GM12878 (cell line): ENCODE data around the gene TNNT3. TPM values are rescaled to one million over a fixed set of nuclear protein-coding genes. Genes with fewer than 3 reads are reported as not detected.

Experiments used
- ATAC-seq: fragments of 200-7000 bp; cut with Tn5 transposase; 3 replicates; pipeline ENCODE4 v1.9.1; 2020; ENCODE audit warnings: mild to moderate bottlenecking, moderate library complexity
- BruUV-seq: library from RNA; stranded (reverse); fragments of 400-500 nt; replicated peaks from 2 replicates; lab custom pipeline; 2021; lab: Mats Ljungman, UMichigan
- CTCF ChIA-PET: fragments of 300-600 bp; sonication (Branson Sonifier 250); formaldehyde crosslinking; extraction: SDS; loops from one replicate; lab custom pipeline; 2021; ENCODE audit warnings: inconsistent platforms; lab: Yijun Ruan, JAX
- POLR2A ChIA-PET: fragments of 350-600 bp; formaldehyde crosslinking; extraction: SDS; loops from one replicate; lab custom pipeline; 2021; ENCODE audit warnings: inconsistent platforms; lab: Charles Lee
- RAD21 ChIA-PET: fragments of 300-600 bp; sonication (Branson Sonifier 250); formaldehyde crosslinking; loops from one replicate; lab custom pipeline; 2023; ENCODE audit warnings: antibody characterized with exemption; ENCODE audit not compliant: unreplicated experiment; lab: Charles Lee
- SMC1A ChIA-PET: fragments of 300-600 bp; sonication (Branson Sonifier 250); formaldehyde crosslinking; loops from one replicate; lab custom pipeline; 2023; ENCODE audit not compliant: unreplicated experiment, uncharacterized antibody; lab: Charles Lee
- DNase-seq: peaks from one replicate; pipeline ENCODE4 v3.0.0-alpha.2; 2011; ENCODE audit warnings: low read depth, low spot score
- FAIRE-seq: peaks from 3 replicates; lab custom pipeline; 2011; peaks lifted over from hg19 to GRCh38; lab: Jason Lieb, UNC
- H2AFZ ChIP-seq: 2 replicates; pipeline ENCODE4 v1.6.0; 2011; ENCODE audit warnings: low read depth, low read length, control low read depth; ENCODE audit not compliant: control insufficient read depth
- H3K27ac ChIP-seq: 2 replicates; pipeline ENCODE4 v1.5.1; 2011; ENCODE audit warnings: control low read depth; ENCODE audit not compliant: control insufficient read depth, insufficient read depth
- H3K27me3 ChIP-seq, 2 experiments: replicated peaks in 1 of 2; 2 replicates each; pipeline versions ENCODE4 v1.6.0 to v1.6.1; 2011; ENCODE audit warnings: low read length in 1 of 2; ENCODE audit not compliant: control insufficient read depth in 2 of 2, insufficient read depth in 2 of 2
- H3K36me3 ChIP-seq, 2 experiments: 2 replicates each; pipeline ENCODE4 v1.5.1; 2011; ENCODE audit warnings: low read length in 1 of 2; ENCODE audit not compliant: control insufficient read depth in 2 of 2, insufficient read depth in 2 of 2
- H3K4me1 ChIP-seq: 2 replicates; pipeline ENCODE4 v1.6.1; 2011; ENCODE audit warnings: mild to moderate bottlenecking, low read length, moderate library complexity, mixed read lengths; ENCODE audit not compliant: control insufficient read depth, insufficient read depth
- H3K4me2 ChIP-seq: 2 replicates; pipeline ENCODE4 v1.6.0; 2011; ENCODE audit warnings: control low read depth; ENCODE audit not compliant: control insufficient read depth, insufficient read depth
- H3K4me3 ChIP-seq: fragments of 200-600 bp; sonication (generic); 2 replicates; pipeline ENCODE4 v1.5.1; 2016
- H3K79me2 ChIP-seq: 2 replicates; pipeline ENCODE4 v1.6.0; 2011; ENCODE audit warnings: low read length; ENCODE audit not compliant: control insufficient read depth, insufficient read depth
- H3K9ac ChIP-seq: 2 replicates; pipeline ENCODE4 v1.8.0; 2011; ENCODE audit warnings: low read length, control low read depth, mixed read lengths; ENCODE audit not compliant: control insufficient read depth, insufficient read depth
- H3K9me3 ChIP-seq: replicated peaks from 3 replicates; pipeline ENCODE4 v1.5.1; 2011; ENCODE audit warnings: mild to moderate bottlenecking, low read length; ENCODE audit not compliant: control insufficient read depth, insufficient read depth
- H4K20me1 ChIP-seq: 2 replicates; pipeline ENCODE4 v1.6.0; 2011; ENCODE audit not compliant: control insufficient read depth, insufficient read depth
- BHLHE40 ChIP-seq, 2 experiments: fragments of 450-650 bp in 1 of 2; IDR thresholded peaks; 2 replicates each; pipeline ENCODE4 v1.6.1; 2011 to 2017; ENCODE audit warnings: low read depth in 2 of 2, borderline replicate concordance in 1 of 2, improper control_type of control experiment in 1 of 2, low read length in 1 of 2, mild to moderate bottlenecking in 1 of 2
- CBX5 ChIP-seq: sonication (generic); IDR thresholded peaks from 2 replicates; pipeline ENCODE4 v1.6.1; 2016; ENCODE audit warnings: low read depth, moderate library complexity, mild to moderate bottlenecking, inconsistent platforms
- CHD4 ChIP-seq: fragments of 200-600 bp; sonication (generic); IDR thresholded peaks from 2 replicates; pipeline ENCODE4 v1.6.1; 2016; ENCODE audit warnings: mild to moderate bottlenecking
- MLLT1 ChIP-seq: fragments of 450-650 bp; IDR thresholded peaks from 2 replicates; pipeline ENCODE4 v1.6.1; 2016; ENCODE audit warnings: mild to moderate bottlenecking
- PKNOX1 ChIP-seq: fragments of 450-650 bp; IDR thresholded peaks from 2 replicates; pipeline ENCODE4 v1.6.1; 2016; ENCODE audit warnings: mild to moderate bottlenecking
- PML ChIP-seq: IDR thresholded peaks from 2 replicates; pipeline ENCODE4 v1.6.1; 2012; ENCODE audit warnings: low read length, inconsistent platforms
- SKIL ChIP-seq: fragments of 450-650 bp; IDR thresholded peaks from 2 replicates; pipeline ENCODE4 v1.6.1; 2017; ENCODE audit warnings: mild to moderate bottlenecking, low read depth, inconsistent platforms; ENCODE audit not compliant: poor library complexity, severe bottlenecking
- SPI1 ChIP-seq: IDR thresholded peaks from 2 replicates; pipeline ENCODE4 v1.6.1; 2011; ENCODE audit warnings: low read depth, mild to moderate bottlenecking, low read length, moderate library complexity, borderline replicate concordance; ENCODE audit not compliant: insufficient read depth
- ZBED1 ChIP-seq: IDR thresholded peaks from 2 replicates; pipeline ENCODE4 v1.6.1; 2016; ENCODE audit warnings: borderline replicate concordance
- ZNF274 ChIP-seq: IDR thresholded peaks from one replicate; pipeline ENCODE4 v1.8.0; 2011; ENCODE audit not compliant: insufficient read length, insufficient read depth
- WGBS: methylation state at CpG from one replicate; pipeline ENCODE4 v1.1.6; 2016; ENCODE audit warnings: low lambda C conversion rate; ENCODE audit not compliant: insufficient replicate concordance, insufficient coverage; ENCODE audit errors: missing lambda C conversion rate; 5-methylcytosine and 5-hydroxymethylcytosine counted together
- in situ Hi-C: fragments of 300-500 bp; cut with MboI; formaldehyde crosslinking; loops from 9 replicates; pipeline ENCODE4 v1.14.3; 2018; ENCODE audit warnings: mixed read lengths
- intact Hi-C: fragments of 100-400 bp; cut with micrococcal nuclease; formaldehyde crosslinking; loops from one replicate; pipeline ENCODE4 v1.14.2; 2022; ENCODE audit not compliant: unreplicated experiment
- polyA plus RNA-seq, 11 experiments: library from polyadenylated mRNA; depleted of rRNA in 4 of 11; unstranded in 6 of 11; stranded (reverse) in 5 of 11; fragments of >200 nt; fragmentation: Nextera tagmentation in 4 of 11; fragmentation: Illumina TruSeq in 1 of 11; extraction: Ambion mirVana in 4 of 11; extraction: Trizol in 1 of 11; gene quantifications; 1 replicate in 1 of 11; 2 replicates in 10 of 11; pipeline versions ENCODE4 v1.2.1 to v1.2.3, GENCODE V29; 2011 to 2016; ENCODE audit warnings: inconsistent platforms in 2 of 11, missing spikeins in 2 of 11, low read depth in 1 of 11
- total RNA-seq, 4 experiments: library from RNA; depleted of rRNA in 3 of 4; stranded (reverse); fragments of >200 nt in 3 of 4; fragmentation: Illumina TruSeq in 1 of 4; extraction: Trizol in 1 of 4; gene quantifications; 2 replicates each; pipeline versions ENCODE4 v1.2.1 to v1.2.3, GENCODE V29; 2013 to 2021
- TF ChIP-seq, protein P1 (sequence below): fragments of 450-650 bp; IDR thresholded peaks from 2 replicates; pipeline ENCODE4 v1.6.1; 2018; ENCODE audit warnings: mild to moderate bottlenecking, low read depth, moderate library complexity; ENCODE audit not compliant: partially characterized antibody
- TF ChIP-seq, protein P2 (sequence below): fragments of 450-650 bp; IDR thresholded peaks from 2 replicates; pipeline ENCODE4 v1.6.1; 2014; ENCODE audit warnings: mild to moderate bottlenecking
- TF ChIP-seq, protein P3 (sequence below): IDR thresholded peaks from 2 replicates; pipeline ENCODE4 v1.6.1; 2012; ENCODE audit warnings: low read depth, low read length, improper control_type of control experiment

TNNT3 gene
- total and polyA plus RNA-seq, 10 of the 15 experiments (the other 5 are each of a cell fraction or from before 2014, with no cell fraction given), result 0.40 to 0.50 TPM; not detected in 8

GRCh38 chr11:1952806-1953482 lies 33.4 kb downstream of the TNNT3 start:
- DNase-seq (no peak), FAIRE-seq (no peak), ATAC-seq (no peak)
- Histone ChIP-seq H3K4me2 (no peak overlapping the region), H4K20me1 (no peaks in the 10 kb centered on the region), H3K4me3 (no peak overlapping the region), H3K36me3 (no peaks in the 10 kb centered on the region), H3K4me1 (no peaks in the 10 kb centered on the region), H3K9ac (no peak overlapping the region), H2AFZ (no peak overlapping the region), H3K27me3 (no peaks in the 10 kb centered on the region), H3K9me3 (no peaks in the 10 kb centered on the region), H3K27ac (no peak overlapping the region), H3K79me2 (no peaks in the 10 kb centered on the region)
- intact Hi-C loops (no loop called here), in situ Hi-C loops (no loop called here)
- ChIA-PET CTCF (interaction anchor here (0.7 kb wide), 1 partner anchor 199 kb away, joined by 3 read pairs; no protein-coding TSS in a partner anchor), POLR2A (no interaction called here), RAD21 (no interaction called here), SMC1A (no interaction called here)
- no TSS peak for BruUV-seq
- 50% methylated on average over 2 of the region's 29 CpGs for WGBS
- TF ChIP-seq SKIL (no peak), ZBED1 (no peak), PML (no peak), PKNOX1 (no peak), BHLHE40 (IDR thresholded peaks at IDR 0.05; ENCODE audit: borderline replicate concordance in 1 of 2, low read depth in 2 of 2, low read length in 1 of 2) (no peak), MLLT1 (no peak), CHD4 (no peak), ZNF274 (no peak), CBX5 (no peak), SPI1 (no peak)
- TF ChIP-seq, protein P1, sequence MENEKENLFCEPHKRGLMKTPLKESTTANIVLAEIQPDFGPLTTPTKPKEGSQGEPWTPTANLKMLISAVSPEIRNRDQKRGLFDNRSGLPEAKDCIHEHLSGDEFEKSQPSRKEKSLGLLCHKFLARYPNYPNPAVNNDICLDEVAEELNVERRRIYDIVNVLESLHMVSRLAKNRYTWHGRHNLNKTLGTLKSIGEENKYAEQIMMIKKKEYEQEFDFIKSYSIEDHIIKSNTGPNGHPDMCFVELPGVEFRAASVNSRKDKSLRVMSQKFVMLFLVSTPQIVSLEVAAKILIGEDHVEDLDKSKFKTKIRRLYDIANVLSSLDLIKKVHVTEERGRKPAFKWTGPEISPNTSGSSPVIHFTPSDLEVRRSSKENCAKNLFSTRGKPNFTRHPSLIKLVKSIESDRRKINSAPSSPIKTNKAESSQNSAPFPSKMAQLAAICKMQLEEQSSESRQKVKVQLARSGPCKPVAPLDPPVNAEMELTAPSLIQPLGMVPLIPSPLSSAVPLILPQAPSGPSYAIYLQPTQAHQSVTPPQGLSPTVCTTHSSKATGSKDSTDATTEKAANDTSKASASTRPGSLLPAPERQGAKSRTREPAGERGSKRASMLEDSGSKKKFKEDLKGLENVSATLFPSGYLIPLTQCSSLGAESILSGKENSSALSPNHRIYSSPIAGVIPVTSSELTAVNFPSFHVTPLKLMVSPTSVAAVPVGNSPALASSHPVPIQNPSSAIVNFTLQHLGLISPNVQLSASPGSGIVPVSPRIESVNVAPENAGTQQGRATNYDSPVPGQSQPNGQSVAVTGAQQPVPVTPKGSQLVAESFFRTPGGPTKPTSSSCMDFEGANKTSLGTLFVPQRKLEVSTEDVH, result no peak
- TF ChIP-seq, protein P2, sequence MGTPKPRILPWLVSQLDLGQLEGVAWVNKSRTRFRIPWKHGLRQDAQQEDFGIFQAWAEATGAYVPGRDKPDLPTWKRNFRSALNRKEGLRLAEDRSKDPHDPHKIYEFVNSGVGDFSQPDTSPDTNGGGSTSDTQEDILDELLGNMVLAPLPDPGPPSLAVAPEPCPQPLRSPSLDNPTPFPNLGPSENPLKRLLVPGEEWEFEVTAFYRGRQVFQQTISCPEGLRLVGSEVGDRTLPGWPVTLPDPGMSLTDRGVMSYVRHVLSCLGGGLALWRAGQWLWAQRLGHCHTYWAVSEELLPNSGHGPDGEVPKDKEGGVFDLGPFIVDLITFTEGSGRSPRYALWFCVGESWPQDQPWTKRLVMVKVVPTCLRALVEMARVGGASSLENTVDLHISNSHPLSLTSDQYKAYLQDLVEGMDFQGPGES, result no peak
- TF ChIP-seq, protein P3, sequence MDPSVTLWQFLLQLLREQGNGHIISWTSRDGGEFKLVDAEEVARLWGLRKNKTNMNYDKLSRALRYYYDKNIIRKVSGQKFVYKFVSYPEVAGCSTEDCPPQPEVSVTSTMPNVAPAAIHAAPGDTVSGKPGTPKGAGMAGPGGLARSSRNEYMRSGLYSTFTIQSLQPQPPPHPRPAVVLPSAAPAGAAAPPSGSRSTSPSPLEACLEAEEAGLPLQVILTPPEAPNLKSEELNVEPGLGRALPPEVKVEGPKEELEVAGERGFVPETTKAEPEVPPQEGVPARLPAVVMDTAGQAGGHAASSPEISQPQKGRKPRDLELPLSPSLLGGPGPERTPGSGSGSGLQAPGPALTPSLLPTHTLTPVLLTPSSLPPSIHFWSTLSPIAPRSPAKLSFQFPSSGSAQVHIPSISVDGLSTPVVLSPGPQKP, result no peak
